Spleen (tissue), 11 donors: ENCODE results near the gene CDK14. TPM values are rescaled to one million over a fixed set of nuclear protein-coding genes. Genes with fewer than 3 reads are reported as not detected.

Experiments
- DNase-seq: peaks from one replicate; pipeline ENCODE4 v3.0.0-alpha.2; 2020
- H3K27ac ChIP-seq, 8 donors: fragments of 200-600 bp; sonication (generic) in 7 of 8; 1 replicate in 4 of 8; 2 replicates in 4 of 8; pipeline versions ENCODE4 v1.5.0 to v1.8.0; 2016 to 2021; ENCODE audit warnings: inconsistent platforms in 4 of 8, mild to moderate bottlenecking in 4 of 8, moderate library complexity in 1 of 8
- H3K27me3 ChIP-seq, 7 donors: fragments of 200-600 bp; sonication (generic) in 6 of 7; replicated peaks in 1 of 7; 1 replicate in 4 of 7; 2 replicates in 3 of 7; pipeline versions ENCODE4 v1.5.0 to v1.8.0; 2016 to 2021; ENCODE audit warnings: inconsistent platforms in 3 of 7, mild to moderate bottlenecking in 1 of 7
- H3K36me3 ChIP-seq, 6 donors: fragments of 200-600 bp; sonication (generic) in 5 of 6; 1 replicate in 4 of 6; 2 replicates in 2 of 6; pipeline versions ENCODE4 v1.5.0 to v1.8.0; 2016 to 2021; ENCODE audit warnings: inconsistent platforms in 2 of 6
- H3K4me1 ChIP-seq, 6 donors: fragments of 200-600 bp; sonication (generic) in 5 of 6; 1 replicate in 3 of 6; 2 replicates in 3 of 6; pipeline versions ENCODE4 v1.5.0 to v1.8.0; 2016 to 2021; ENCODE audit warnings: inconsistent platforms in 3 of 6
- H3K4me3 ChIP-seq, 8 donors: fragments of 200-600 bp; sonication (generic) in 7 of 8; 1 replicate in 4 of 8; 2 replicates in 4 of 8; pipeline versions ENCODE4 v1.5.0 to v1.8.0; 2016 to 2021; ENCODE audit warnings: inconsistent platforms in 4 of 8, mild to moderate bottlenecking in 4 of 8, moderate library complexity in 2 of 8
- H3K9me3 ChIP-seq, 8 donors: fragments of 200-600 bp; sonication (generic) in 7 of 8; 1 replicate in 4 of 8; 2 replicates in 4 of 8; pipeline versions ENCODE4 v1.5.0 to v1.8.0; 2016 to 2021; ENCODE audit warnings: inconsistent platforms in 4 of 8
- CTCF ChIP-seq, 11 experiments: fragments of 200-600 bp in 7 of 11; fragments of 450-650 bp in 4 of 11; sonication (generic) in 4 of 11; IDR thresholded peaks in 8 of 11; conservative IDR thresholded peaks in 3 of 11; 1 replicate in 7 of 11; 2 replicates in 4 of 11; pipeline versions ENCODE4 v1.4.0 to v1.8.0; 2016 to 2021; ENCODE audit warnings: antibody characterized with exemption in 11 of 11, inconsistent platforms in 4 of 11, mild to moderate bottlenecking in 1 of 11
- POLR2A ChIP-seq, 3 donors: fragments of 450-650 bp; IDR thresholded peaks; one replicate each; pipeline ENCODE4 v1.5.1; 2017; ENCODE audit warnings: antibody characterized with exemption in 3 of 3, mild to moderate bottlenecking in 1 of 3
- POLR2AphosphoS5 ChIP-seq, 3 donors: sonication (generic); formaldehyde crosslinking; IDR thresholded peaks; one replicate each; pipeline ENCODE4 v1.5.1; 2017; ENCODE audit warnings: antibody characterized with exemption in 3 of 3
- WGBS, 5 donors: extraction: QIAGEN DNeasy Blood & Tissue Kit in 3 of 5; methylation state at CpG; one replicate each; pipeline versions ENCODE4 v1.1.5 to v1.1.7; 2013 to 2018; 5-methylcytosine and 5-hydroxymethylcytosine counted together
- intact Hi-C: fragments of 100-400 bp; cut with DNase I; formaldehyde crosslinking; loops from one replicate; pipeline ENCODE4 v1.15.0; 2023; ENCODE audit warnings: low total_unique reads
- polyA plus RNA-seq, 3 donors: library from polyadenylated mRNA; stranded (reverse); fragments of 200-250 nt; gene quantifications; one replicate each; pipeline ENCODE4 v1.2.1, GENCODE V29; 2013
- total RNA-seq, 7 donors: library from RNA; depleted of rRNA in 3 of 7; stranded (reverse); fragments of >200 nt in 3 of 7; fragmentation: NEBNext Ultra II Directional in 4 of 7; extraction: Animal tissue kit (Norgen Biotek cat#: 25700) in 4 of 7; gene quantifications; one replicate each; pipeline versions ENCODE4 v1.1.0 to v1.2.1, GENCODE V29; 2016 to 2021
- donor health status: healthy with polysubstance abuse.
- donor health status: DM: no; HTN: no; CAD: no; lungs with moderate emphysema.
- donor health status: DM: no; HTN: no; CAD: no.
- donor health status: Bipolar disorder and iron deficiency.
- donor health status: healthy.
- donor health status: DM: no; HTN: no; CAD: no.
- donor health status: DM: yes; HTN: yes; CAD: no.

CDK14 gene
- total and polyA plus RNA-seq, 10 donors, result 6.6 to 109 (median 51.2) TPM

DNA sequence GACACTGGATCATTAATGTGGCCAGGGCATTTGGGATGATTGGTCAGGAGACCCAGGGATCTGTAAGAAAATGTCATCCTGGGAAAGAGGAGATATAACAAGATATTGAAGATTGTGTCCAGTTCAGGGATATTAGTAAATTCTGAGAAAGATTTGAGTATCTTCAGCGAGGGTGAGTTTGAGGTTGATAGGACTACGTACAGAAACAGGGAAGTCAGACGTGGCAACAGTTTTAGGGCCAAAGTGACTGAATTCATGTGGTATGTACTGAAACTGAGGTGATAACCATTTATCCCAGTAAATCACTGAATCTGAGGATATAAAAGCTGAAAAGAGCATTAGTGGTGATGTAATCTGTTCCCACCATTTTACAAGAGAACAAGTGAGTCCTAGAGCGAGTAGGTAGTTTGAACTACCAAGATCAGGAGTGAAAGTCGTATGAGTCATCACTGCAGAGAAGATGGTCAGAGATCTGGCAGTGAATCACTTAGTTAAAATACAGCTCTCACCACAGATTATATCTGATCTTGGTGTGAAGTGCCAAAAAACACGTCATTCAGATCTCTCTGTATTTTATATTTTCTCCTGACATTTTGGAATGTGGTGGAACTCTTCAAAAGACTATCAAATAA is 220.5 kb downstream of the CDK14 start:
- no peak for DNase-seq
- Histone ChIP-seq H3K36me3 (peaks cover 0 to 3% (median 0%) of the 10 kb centered on the region in 6 donors), H3K9me3 (peaks cover 0 to 32% (median 11%) of the 10 kb centered on the region in 8 donors), H3K4me1 (no peaks in the 10 kb centered on the region), H3K4me3 (no peak overlapping the region), H3K27me3 (no peaks in the 10 kb centered on the region), H3K27ac (no peak overlapping the region)
- intact Hi-C loops, result no loop called here
- TF ChIP-seq CTCF (IDR thresholded peaks at IDR 0.05 in 8 of 11, conservative IDR thresholded peaks at IDR 0.05 in 3 of 11) (no peak), POLR2A (IDR thresholded peaks at IDR 0.05) (no peak), POLR2AphosphoS5 (IDR thresholded peaks at IDR 0.05) (no peak)
- 60 to 81% (median 74%) methylated on average over 6 of the region's 6 CpGs for WGBS, 5 donors

DNA sequence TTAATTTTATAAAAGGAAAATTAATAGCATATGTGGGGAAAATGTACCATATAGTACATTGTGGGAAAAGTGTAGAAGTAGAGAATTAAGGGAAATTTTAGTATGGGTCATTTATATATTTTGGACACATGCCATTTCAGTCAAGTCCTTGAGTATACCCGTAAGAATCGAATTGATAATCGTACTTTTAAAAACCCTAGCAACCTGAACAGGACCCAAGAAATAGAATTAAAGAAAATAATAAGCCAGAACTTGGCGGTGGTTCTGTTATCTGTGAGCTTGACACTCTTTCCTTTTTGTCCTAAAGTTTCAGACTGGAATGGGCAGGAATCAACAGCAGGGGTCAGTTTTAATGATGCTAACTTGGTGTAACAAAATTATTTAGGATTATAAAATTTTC is 221.0 kb downstream of the CDK14 start:
- Histone ChIP-seq H3K4me1 (no peaks in the 10 kb centered on the region), H3K27me3 (no peaks in the 10 kb centered on the region), H3K36me3 (peaks cover 0 to 3% (median 0%) of the 10 kb centered on the region in 6 donors), H3K27ac (no peak overlapping the region), H3K4me3 (no peak overlapping the region), H3K9me3 (peaks cover 0 to 30% (median 10%) of the 10 kb centered on the region in 8 donors)
- no peak for DNase-seq
- intact Hi-C loops, result no loop called here
- WGBS, 5 donors, result 79 to 91% (median 86%) methylated on average over 4 of the region's 4 CpGs
- TF ChIP-seq CTCF (IDR thresholded peaks at IDR 0.05 in 8 of 11, conservative IDR thresholded peaks at IDR 0.05 in 3 of 11) (no peak), POLR2A (IDR thresholded peaks at IDR 0.05) (no peak), POLR2AphosphoS5 (IDR thresholded peaks at IDR 0.05) (no peak)

DNA sequence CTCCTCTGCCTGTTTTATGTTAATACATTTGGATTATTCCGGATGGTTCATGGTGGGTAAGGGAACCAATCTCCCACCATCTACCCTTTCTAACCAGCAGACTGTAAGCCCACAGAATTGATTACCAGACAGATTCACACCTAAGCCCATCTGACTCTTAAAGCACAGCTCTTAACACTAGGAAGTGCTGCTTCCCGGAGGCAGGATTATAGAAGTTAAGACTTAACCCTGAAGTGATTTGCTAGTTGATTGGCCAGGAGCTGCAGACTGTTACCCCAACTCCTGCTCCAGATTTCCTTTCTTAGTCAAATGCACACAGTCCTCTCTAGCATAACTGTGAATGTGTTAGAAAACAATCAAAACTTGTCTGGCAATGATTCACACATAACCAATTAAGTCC is 221.7 kb downstream of the CDK14 start:
- TF ChIP-seq CTCF (IDR thresholded peaks at IDR 0.05 in 8 of 11, conservative IDR thresholded peaks at IDR 0.05 in 3 of 11), result no peak
- TF ChIP-seq POLR2A (IDR thresholded peaks at IDR 0.05), result no peak
- TF ChIP-seq POLR2AphosphoS5 (IDR thresholded peaks at IDR 0.05), result no peak
- 45 to 53% (median 49%) methylated on average over 2 of the region's 2 CpGs for WGBS, 5 donors
- intact Hi-C loops, result no loop called here
- Histone ChIP-seq H3K9me3 (peaks cover 0 to 23% (median 6%) of the 10 kb centered on the region in 8 donors), H3K27ac (no peak overlapping the region), H3K4me1 (no peaks in the 10 kb centered on the region), H3K4me3 (no peak overlapping the region), H3K36me3 (peaks cover 0 to 3% (median 0%) of the 10 kb centered on the region in 6 donors), H3K27me3 (no peaks in the 10 kb centered on the region)
- no peak for DNase-seq

DNA sequence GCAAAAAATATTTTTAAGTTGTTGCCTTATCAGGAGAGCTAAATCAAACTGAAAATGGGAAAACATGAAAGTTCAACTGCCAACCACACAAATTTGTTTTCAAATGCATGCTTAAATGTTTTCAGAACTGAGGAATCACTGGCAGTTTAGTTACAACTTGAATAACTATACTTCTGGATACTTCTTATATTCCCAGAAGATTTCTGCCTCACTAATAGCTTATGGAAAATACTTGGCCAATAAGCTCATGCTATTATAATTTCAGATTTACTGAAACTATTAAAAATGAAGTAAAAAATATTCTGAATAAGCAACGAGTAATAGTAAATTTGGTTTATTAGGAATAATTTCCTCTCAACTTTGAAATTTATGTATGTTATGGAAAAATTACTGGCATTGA is 222.2 kb downstream of the CDK14 start:
- Histone ChIP-seq H3K9me3 (peaks cover 0 to 18% (median 5%) of the 10 kb centered on the region in 8 donors), H3K4me3 (no peak overlapping the region), H3K36me3 (peaks cover 0 to 3% (median 0%) of the 10 kb centered on the region in 6 donors), H3K27me3 (no peaks in the 10 kb centered on the region), H3K27ac (no peak overlapping the region), H3K4me1 (no peaks in the 10 kb centered on the region)
- no peak for TF ChIP-seq POLR2A (IDR thresholded peaks at IDR 0.05)
- no peak for TF ChIP-seq CTCF (IDR thresholded peaks at IDR 0.05 in 8 of 11, conservative IDR thresholded peaks at IDR 0.05 in 3 of 11)
- no peak for TF ChIP-seq POLR2AphosphoS5 (IDR thresholded peaks at IDR 0.05)
- no peak for DNase-seq
- 81 to 88% (median 86%) methylated on average over 1 of the region's 1 CpG for WGBS, 5 donors
- intact Hi-C loops, result no loop called here
